ENCODE measurements around the gene RAB13.

The RAB13 gene

DNA sequence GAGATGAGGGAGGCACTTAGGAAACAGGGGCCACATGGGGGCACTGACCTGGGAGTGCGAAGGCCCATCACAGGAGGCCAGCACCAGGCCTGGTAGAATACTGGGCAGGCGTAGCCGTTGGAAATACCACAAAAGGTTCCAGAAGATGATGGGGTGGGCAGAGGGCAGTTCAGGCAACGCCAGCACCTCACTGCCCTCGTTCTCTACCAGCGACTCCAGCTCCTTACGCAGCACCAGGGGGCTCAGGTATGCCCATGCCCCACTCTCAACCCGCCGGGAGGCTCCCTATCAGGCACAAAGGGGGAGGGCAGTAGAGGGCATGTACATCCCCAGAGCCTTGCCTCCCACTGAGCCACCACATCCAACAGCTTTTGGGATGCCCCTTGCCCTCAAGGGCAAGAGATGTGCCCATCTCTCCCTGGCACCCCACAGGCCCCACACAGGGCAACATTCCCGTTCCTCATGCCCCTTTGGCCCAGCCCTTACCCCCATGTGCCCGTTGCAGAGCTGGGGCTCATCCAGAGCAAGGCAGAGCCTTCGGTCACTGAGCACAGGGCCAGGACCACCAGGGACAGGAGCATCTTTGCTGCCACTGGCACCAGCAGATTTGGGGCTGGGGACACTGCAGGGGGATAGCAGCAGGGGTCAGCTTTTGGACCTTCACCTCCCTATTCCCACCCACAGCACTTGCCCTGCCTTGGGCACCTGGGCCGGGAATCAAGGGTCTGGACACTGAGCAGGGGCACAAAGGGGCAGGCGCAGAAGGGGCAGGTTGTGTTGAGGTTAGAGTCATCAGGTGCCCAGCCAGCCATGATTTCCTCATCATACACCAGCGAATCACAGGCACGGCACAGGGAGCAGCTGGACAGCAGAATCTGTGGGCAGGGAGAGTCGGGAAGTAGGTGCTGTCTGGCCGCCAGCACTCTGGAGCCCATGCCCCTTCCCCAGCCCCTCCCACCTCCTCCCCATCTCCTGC is 53.7 kb downstream of the RAB13 start:
- DNase-seq = no peak

All from cortex of kidney (tissue), 1 donor.